Muscle layer of colon (tissue), 2 donors: Measurements from ENCODE around the gene TPPP.

Source experiments
- H3K27ac ChIP-seq: one replicate; pipeline ENCODE4 v1.7.0; 2013; ENCODE audit warnings: low read depth, mild to moderate bottlenecking, low read length, moderate library complexity
- H3K27me3 ChIP-seq, 2 donors: one replicate each; pipeline ENCODE4 v1.7.0; 2013; ENCODE audit warnings: low read length in 2 of 2, mild to moderate bottlenecking in 2 of 2; ENCODE audit not compliant: insufficient read depth in 2 of 2, control insufficient read depth in 1 of 2
- H3K36me3 ChIP-seq: one replicate; pipeline ENCODE4 v1.7.0; 2013; ENCODE audit warnings: mild to moderate bottlenecking, low read length; ENCODE audit not compliant: insufficient read depth
- H3K4me1 ChIP-seq: one replicate; pipeline ENCODE4 v1.7.0; 2013; ENCODE audit warnings: mild to moderate bottlenecking, low read length; ENCODE audit not compliant: insufficient read depth
- H3K4me3 ChIP-seq, 2 donors: one replicate each; pipeline ENCODE4 v1.7.0; 2013; ENCODE audit warnings: low read length in 2 of 2, low read depth in 1 of 2, mild to moderate bottlenecking in 1 of 2, moderate library complexity in 1 of 2
- H3K9ac ChIP-seq: one replicate; pipeline ENCODE4 v1.7.0; 2013; ENCODE audit warnings: low read length
- H3K9me3 ChIP-seq: one replicate; pipeline ENCODE4 v1.7.0; 2013; ENCODE audit warnings: mild to moderate bottlenecking, low read length
- donor health status: abdominal sarcoma.
- donor health status: Adenocarcinoma of cecum.

Gene TPPP

DNA sequence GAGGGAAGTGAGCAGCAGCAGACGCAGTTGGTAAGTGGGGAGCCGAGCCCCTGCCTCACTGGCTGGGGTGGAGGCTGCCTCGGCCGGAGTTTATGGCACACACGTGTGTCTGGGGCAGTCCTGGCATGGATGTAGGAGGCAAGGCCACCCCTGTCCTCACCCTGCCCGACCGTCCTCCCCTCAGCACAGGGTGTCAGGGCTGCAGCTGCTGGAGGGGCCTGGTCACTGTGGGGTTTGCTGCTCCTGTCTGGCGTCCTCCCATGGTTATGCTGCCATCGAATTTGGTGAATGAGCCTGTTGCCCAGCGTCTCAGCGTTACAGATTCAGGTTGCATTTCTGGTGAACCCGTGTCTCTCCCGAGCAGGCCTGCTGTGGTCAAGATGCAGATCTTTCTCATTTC is 48.6 kb downstream of the TPPP start:
- Histone ChIP-seq H3K4me1 (no peaks in the 10 kb centered on the region), H3K27ac (no peak overlapping the region), H3K9me3 (no peaks in the 10 kb centered on the region), H3K27me3 (no peaks in the 10 kb centered on the region), H3K4me3 (no peak overlapping the region), H3K9ac (no peak overlapping the region), H3K36me3 (peaks cover 12% of the 10 kb centered on the region)

DNA sequence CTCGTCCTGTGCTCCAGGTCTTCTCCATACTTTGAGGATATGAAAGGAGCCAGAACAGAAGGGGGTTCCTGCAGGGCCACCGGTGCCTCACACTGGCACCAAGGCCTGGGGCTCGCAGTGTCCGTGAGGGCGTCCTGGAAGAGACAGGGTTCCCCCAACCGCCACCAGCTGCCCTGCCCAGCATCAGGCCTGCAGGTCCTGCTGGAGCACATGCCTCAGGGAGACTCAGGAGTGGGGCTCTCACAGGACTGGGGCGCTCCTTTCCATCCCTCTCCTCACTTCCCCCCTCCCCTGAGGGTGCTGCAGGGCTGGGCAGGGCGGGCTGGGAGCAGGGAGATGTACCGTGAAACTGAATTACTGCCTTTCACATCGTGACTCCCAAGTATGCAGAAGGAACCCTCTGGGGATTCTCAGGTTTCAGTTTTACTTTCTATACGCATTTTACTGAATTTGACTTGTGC is 49.3 kb downstream of the TPPP start:
- H3K36me3 ChIP-seq, result peaks cover 12% of the 10 kb centered on the region
- no peak overlapping the region for H3K27ac ChIP-seq
- H3K27me3 ChIP-seq, result no peaks in the 10 kb centered on the region
- no peak overlapping the region for H3K4me3 ChIP-seq
- H3K9ac ChIP-seq, result no peak overlapping the region
- H3K4me1 ChIP-seq, result no peaks in the 10 kb centered on the region
- no peaks in the 10 kb centered on the region for H3K9me3 ChIP-seq

GRCh38 chr5:643351-643801 is 49.8 kb downstream of the TPPP start:
- H3K9me3 ChIP-seq, result no peaks in the 10 kb centered on the region
- no peaks in the 10 kb centered on the region for H3K4me1 ChIP-seq
- no peak overlapping the region for H3K9ac ChIP-seq
- H3K4me3 ChIP-seq, result no peak overlapping the region
- H3K27me3 ChIP-seq, result no peaks in the 10 kb centered on the region
- no peak overlapping the region for H3K27ac ChIP-seq
- H3K36me3 ChIP-seq, result peaks cover 12% of the 10 kb centered on the region

DNA sequence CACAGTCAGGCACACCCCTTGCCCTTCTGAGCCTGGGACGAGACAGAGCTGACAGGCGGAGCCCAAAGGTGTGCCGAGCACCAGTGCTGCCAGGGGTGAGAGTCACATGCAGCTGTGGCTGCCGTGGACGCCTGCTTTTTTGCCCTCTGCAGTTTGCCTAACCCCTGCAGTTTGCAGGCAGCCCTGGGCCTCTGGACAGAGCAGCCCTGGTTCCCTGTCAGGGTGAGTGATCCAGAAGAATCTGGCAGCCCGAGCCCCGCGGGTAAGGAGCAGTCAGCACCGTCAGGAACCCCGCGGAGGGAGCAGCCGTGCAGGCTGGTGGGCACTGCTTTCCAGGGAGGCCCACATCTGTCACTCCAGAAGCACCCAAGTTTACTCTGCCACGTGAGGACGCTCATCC is 50.7 kb downstream of the TPPP start:
- no peak overlapping the region for H3K27ac ChIP-seq
- H3K9ac ChIP-seq, result no peak overlapping the region
- no peaks in the 10 kb centered on the region for H3K4me1 ChIP-seq
- H3K9me3 ChIP-seq, result no peaks in the 10 kb centered on the region
- no peaks in the 10 kb centered on the region for H3K27me3 ChIP-seq
- H3K36me3 ChIP-seq, result peaks cover 8% of the 10 kb centered on the region
- no peak overlapping the region for H3K4me3 ChIP-seq

DNA sequence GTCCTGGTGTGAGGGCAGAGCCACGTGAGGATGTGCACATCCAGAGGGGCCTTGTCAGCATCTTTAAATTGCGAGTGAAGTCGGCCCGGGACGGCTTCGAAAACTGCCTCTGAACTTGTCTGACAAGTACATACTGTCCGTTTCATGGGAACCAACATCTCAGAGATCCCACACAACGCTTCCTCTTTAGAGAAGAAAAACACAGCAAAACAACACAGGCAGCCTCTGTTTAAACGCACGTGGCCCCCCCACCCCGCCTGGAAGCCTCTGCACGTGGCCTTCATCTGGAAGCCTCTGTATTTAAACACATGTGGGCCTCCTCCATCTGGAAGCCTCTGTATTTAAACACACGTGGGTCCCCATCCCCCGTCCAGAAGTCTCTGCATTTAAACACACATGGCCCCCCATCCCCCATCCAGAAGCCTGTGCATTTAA is 51.8 kb downstream of the TPPP start:
- Histone ChIP-seq H3K4me1 (no peaks in the 10 kb centered on the region), H3K9ac (no peak overlapping the region), H3K27me3 (no peaks in the 10 kb centered on the region), H3K9me3 (no peaks in the 10 kb centered on the region), H3K36me3 (no peaks in the 10 kb centered on the region), H3K27ac (no peak overlapping the region), H3K4me3 (no peak overlapping the region)

GRCh38 chr5:640461-641330 is 52.5 kb downstream of the TPPP start:
- Histone ChIP-seq H3K4me3 (no peak overlapping the region), H3K4me1 (no peaks in the 10 kb centered on the region), H3K9me3 (no peaks in the 10 kb centered on the region), H3K27me3 (no peaks in the 10 kb centered on the region), H3K9ac (no peak overlapping the region), H3K36me3 (no peaks in the 10 kb centered on the region), H3K27ac (no peak overlapping the region)

- no peaks in the 10 kb centered on the region for H3K27me3 ChIP-seq
These were observed 53.5 kb downstream of the TPPP start for GRCh38 chr5:639584-640213.

DNA sequence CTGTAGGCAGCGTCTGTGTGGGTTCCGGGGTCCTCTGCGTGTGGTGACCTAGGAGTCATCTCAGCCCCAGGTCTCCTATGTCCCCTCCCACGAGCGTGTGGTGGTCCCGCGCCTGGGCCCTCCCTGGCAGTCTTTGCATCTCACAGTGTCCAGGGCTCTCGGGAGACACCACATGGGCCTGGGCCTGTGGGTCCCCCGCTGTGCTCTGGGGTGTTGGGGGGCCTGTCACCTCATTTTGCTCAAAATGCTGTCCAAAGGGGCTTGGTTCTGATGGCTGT is 54.0 kb downstream of the TPPP start:
- Histone ChIP-seq H3K4me3 (no peak overlapping the region), H3K27me3 (no peaks in the 10 kb centered on the region), H3K4me1 (no peaks in the 10 kb centered on the region), H3K36me3 (peaks cover 11% of the 10 kb centered on the region), H3K9me3 (no peaks in the 10 kb centered on the region), H3K27ac (no peak overlapping the region), H3K9ac (no peak overlapping the region)

More at GRCh38 chr5:639584-640213, 53.5 kb downstream of the TPPP start:
- H3K4me1 ChIP-seq, result no peaks in the 10 kb centered on the region
- H3K9me3 ChIP-seq, result no peaks in the 10 kb centered on the region
- no peak overlapping the region for H3K9ac ChIP-seq
- H3K36me3 ChIP-seq, result peaks cover 6% of the 10 kb centered on the region
- H3K4me3 ChIP-seq, result no peak overlapping the region
- no peak overlapping the region for H3K27ac ChIP-seq

GRCh38 chr5:638501-639252 is 54.5 kb downstream of the TPPP start:
- no peak overlapping the region for H3K27ac ChIP-seq
- peaks cover 14% of the 10 kb centered on the region for H3K36me3 ChIP-seq
- no peak overlapping the region for H3K9ac ChIP-seq
- no peaks in the 10 kb centered on the region for H3K27me3 ChIP-seq
- no peak overlapping the region for H3K4me3 ChIP-seq
- H3K4me1 ChIP-seq, result no peaks in the 10 kb centered on the region
- H3K9me3 ChIP-seq, result no peaks in the 10 kb centered on the region

DNA sequence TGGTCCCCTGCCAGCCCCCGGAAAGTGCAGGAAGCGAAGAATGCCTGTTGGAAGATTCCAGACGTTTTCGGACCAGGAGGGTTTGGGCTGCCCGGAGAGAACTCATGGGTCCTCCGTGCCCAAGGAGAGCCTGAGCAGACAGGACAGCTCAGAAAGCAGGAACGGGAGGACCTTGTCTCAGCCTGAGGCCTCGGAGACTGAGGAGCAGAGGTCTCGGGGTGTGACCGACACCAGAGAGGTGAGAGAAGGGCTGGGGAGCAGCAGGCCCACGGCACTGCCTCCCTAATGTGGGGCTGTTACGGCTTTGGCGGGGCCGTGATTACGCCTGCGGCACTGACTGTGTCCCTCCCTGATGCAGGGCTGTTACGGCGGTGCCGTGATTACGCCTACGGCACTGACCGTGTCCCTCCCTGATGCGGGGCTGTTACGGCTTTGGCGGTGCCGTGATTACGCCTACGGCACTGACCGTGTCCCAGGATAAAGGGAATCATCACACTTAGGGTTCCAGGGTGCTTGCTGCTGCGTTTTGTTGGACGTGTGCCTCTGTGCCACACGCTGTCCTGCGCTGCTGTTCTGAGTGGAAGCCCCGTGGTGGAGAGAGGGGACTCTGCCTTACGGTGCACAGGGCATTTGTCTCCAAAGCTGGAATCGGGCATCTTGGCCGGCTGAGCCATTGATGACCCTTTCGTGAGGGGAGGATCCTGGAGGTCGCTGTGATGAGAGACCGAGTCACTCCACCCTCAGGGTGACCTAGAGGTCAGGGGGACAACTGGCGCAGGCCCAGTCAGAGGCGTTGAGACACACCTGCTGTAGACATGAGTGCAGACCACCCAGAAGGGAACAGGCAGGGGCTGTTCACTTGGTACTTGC is 55.3 kb downstream of the TPPP start:
- Histone ChIP-seq H3K9ac (no peak overlapping the region), H3K9me3 (no peaks in the 10 kb centered on the region), H3K27ac (no peak overlapping the region), H3K27me3 (no peaks in the 10 kb centered on the region), H3K4me3 (no peak overlapping the region), H3K36me3 (peaks cover 14% of the 10 kb centered on the region), H3K4me1 (no peaks in the 10 kb centered on the region)

DNA sequence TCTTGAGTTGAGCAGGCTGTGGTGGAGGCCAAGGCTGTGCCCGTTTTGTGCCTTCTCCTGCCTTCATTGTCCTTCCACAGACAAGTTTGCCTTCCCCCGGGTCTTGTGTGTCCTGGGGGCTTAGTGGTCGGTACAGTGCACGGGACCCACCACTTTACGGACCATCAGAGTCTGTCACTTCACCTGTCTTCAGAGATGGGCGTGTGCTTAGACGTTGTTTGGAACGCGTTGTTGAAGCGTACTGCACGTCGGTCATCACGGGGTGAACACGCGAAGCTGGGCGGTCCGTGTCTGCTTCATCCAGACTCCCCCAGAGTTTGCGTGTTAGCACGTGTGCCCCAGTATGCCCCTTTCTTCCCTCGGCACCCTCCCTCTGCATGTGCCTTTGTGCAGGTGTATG is 56.2 kb downstream of the TPPP start:
- H3K9ac ChIP-seq, result no peak overlapping the region
- H3K9me3 ChIP-seq, result no peaks in the 10 kb centered on the region
- no peak overlapping the region for H3K27ac ChIP-seq
- no peaks in the 10 kb centered on the region for H3K27me3 ChIP-seq
- H3K4me3 ChIP-seq, result no peak overlapping the region
- peaks cover 14% of the 10 kb centered on the region for H3K36me3 ChIP-seq
- no peaks in the 10 kb centered on the region for H3K4me1 ChIP-seq
